Measurements from ENCODE around the gene STK35. TPM values are rescaled to one million over a fixed set of nuclear protein-coding genes. Genes with fewer than 3 reads are reported as not detected.

STK35 gene
- total and polyA plus RNA-seq, 9 of the 15 experiments (the other 6 are each of a cell fraction or from before 2014, with no cell fraction given), result 1.0 to 11.0 (median 6.3) TPM

- Histone ChIP-seq H3K9me3 (replicated peaks; ENCODE audit: control insufficient read depth, insufficient read depth, low read depth, low read length) (no peaks in the 10 kb centered on the region), H3K9ac (ENCODE audit: insufficient read depth in 1 of 2, low read depth in 2 of 2, low read length in 2 of 2) (no peak overlapping the region), H2AFZ (ENCODE audit: low read depth, low read length) (no peak overlapping the region), H3K27me3 (ENCODE audit: control insufficient read depth in 2 of 2, insufficient read depth in 2 of 2, low read length in 2 of 2) (no peaks in the 10 kb centered on the region), H3K79me2 (ENCODE audit: control insufficient read depth, insufficient read depth, low read length) (peaks cover 31% of the 10 kb centered on the region), H3K4me1 (replicated peaks in 1 of 2; ENCODE audit: control insufficient read depth in 2 of 2, insufficient read depth in 2 of 2, low read length in 2 of 2) (no peaks in the 10 kb centered on the region; a peak in 3 of 5 replicates), H3K27ac (ENCODE audit: extremely low read depth, low read depth, low read length) (no peak overlapping the region), H3K4me2 (ENCODE audit: insufficient read depth, low read length) (no peak overlapping the region), H3K4me3 (no peak overlapping the region), H4K20me1 (replicated peaks; ENCODE audit: control insufficient read depth, insufficient read depth, low read length) (peaks cover 9% of the 10 kb centered on the region; the same call in 1 of the 2 replicates), H3K36me3 (ENCODE audit: control insufficient read depth, insufficient read depth, low read length) (peaks cover 23% of the 10 kb centered on the region; the same call in 2 of the 3 replicates), H3K9me1 (ENCODE audit: control insufficient read depth, insufficient read depth, low read length) (peaks cover 2% of the 10 kb centered on the region)
- ATAC-seq (no peak), FAIRE-seq (no peak), DNase-seq (ENCODE audit: extremely low read depth in 1 of 4, low spot score in 3 of 4) (no peak)
- 100% methylated on average over 1 of the region's 1 CpG for WGBS (ENCODE audit: insufficient coverage, low coverage, missing lambda C conversion rate)
- BruUV-seq (replicated peaks), result no TSS peak
- in situ Hi-C loops (cut with MboI) (no loop called here), intact Hi-C loops (cut with micrococcal nuclease) (no loop called here)
- ChIA-PET CTCF (ENCODE audit: low intra/inter-chr PET ratio) (no interaction called here), POLR2A (no interaction called here)
- TF ChIP-seq ZNF277 (CRISPR knock-in tag; IDR thresholded peaks at IDR 0.05; ENCODE audit: borderline replicate concordance) (no peak), ARID1B (IDR thresholded peaks at IDR 0.05) (no peak), HCFC1 (IDR thresholded peaks at IDR 0.05; ENCODE audit: low read depth, low read length) (no peak), GMEB1 (CRISPR knock-in tag; IDR thresholded peaks at IDR 0.05) (no peak), SAP30 (IDR thresholded peaks at IDR 0.05; ENCODE audit: borderline replicate concordance, insufficient read depth, low read depth, low read length, poor library complexity, severe bottlenecking) (no peak), ZNF41 (CRISPR knock-in tag; conservative IDR thresholded peaks at IDR 0.05) (no peak), PATZ1 (CRISPR knock-in tag; IDR thresholded peaks at IDR 0.05; ENCODE audit: borderline replicate concordance) (no peak), ADNP (tag; IDR thresholded peaks at IDR 0.05) (no peak), TAF15 (IDR thresholded peaks at IDR 0.05; ENCODE audit: low read depth, low read length) (no peak), POLR3G (IDR thresholded peaks at IDR 0.05; ENCODE audit: extremely low read depth, insufficient read length, insufficient replicate concordance) (no peak), FOSL1 (tag; conservative IDR thresholded peaks at IDR 0.05) (no peak), CCNT2 (IDR thresholded peaks at IDR 0.05; ENCODE audit: borderline replicate concordance, extremely low read depth, insufficient read length, low read depth, low read length) (no peak), NFATC3 (IDR thresholded peaks at IDR 0.05) (no peak), HSF4 (CRISPR knock-in tag; IDR thresholded peaks at IDR 0.05; ENCODE audit: borderline replicate concordance) (no peak), ZNF121 (CRISPR knock-in tag; conservative IDR thresholded peaks at IDR 0.05) (no peak), SIN3B (IDR thresholded peaks at IDR 0.05; ENCODE audit: low read depth) (no peak), EHMT2 (IDR thresholded peaks at IDR 0.05) (no peak), NR2F6 (CRISPR knock-in tag; IDR thresholded peaks at IDR 0.05) (no peak)
Measured at GRCh38 chr20:2127238-2127637, 25.6 kb downstream of the STK35 start.
